ENCODE data around the gene TMEM108.

The TMEM108 gene

DNA sequence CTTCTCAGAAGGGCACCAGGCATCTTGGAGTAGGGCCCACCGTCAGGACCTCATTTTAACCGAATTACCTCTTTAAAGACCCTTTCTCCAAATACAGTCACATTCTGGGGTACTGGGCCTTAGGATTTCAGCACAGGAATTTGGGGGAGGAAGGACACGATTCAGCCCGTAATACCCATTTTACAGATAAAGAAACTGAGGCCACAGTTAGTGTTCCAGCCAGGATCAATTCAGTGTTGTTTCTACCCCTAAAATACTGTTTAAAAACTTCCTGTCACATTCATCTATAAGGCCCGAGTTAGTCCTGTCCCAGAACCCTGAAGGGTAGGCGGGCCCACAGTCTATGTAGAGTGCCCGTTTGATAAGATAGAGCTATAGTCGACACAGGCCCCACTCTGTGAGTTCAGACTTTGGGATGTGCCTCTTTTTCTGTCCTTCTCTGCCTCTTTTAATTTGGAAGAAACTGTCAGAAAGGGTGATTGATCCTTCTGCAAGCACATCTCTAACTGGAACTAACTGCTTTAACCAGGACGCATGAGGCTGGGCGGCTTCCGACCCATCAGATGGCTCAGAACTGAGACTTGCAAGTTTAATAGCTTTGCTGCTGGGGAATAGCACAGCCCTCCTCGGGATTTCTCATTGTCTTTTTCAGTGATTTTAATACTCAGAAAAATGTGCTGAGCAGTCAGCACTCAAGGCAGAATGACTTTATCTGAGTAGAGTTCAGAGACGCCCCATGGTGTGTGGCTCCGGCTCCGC lies 381.1 kb downstream of the TMEM108 start:
- no peak for DNase-seq (ENCODE audit: low read depth)

DNA sequence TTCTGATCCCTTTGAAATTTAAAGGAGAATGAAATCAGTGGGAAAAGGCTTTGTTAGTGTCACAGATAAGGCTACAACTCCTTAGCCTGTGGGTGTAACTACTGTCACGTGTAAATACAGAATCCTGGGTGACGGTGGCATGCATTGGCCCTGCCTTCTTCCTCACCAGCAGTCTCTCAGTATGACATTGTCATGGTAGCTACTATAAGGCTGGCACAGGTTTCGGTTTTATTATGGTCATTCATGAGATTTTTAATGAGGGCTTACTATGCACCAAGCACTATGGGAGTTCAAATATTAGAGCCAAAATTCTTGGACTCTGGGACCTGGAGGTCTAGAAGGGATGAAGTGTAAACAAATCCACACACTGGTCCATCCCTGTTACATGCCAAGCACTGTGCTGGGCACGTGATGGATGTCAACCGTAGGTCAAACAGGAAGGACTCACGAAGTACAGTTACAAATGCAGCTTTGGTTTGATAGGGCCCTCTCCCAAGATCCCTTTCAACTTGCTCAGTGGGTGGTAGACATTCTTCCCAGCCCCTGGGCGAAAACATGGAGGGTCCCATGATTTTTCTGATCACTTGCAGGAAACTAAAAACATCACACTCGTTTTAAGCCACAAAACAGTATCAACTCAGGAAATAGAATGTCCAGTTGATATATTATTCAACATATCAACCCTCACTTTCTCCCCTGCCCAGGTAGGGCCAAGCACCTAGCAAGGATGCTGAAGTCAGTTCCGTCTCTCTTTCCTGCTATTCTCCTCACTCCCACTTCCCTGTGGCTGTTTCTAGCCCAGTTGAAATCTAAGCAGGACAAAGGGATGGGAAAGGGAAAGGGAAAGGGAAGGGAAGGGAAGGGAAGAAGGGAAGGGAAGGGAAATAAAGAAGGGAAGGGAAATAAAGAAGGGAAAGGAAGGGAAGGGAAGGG lies 387.0 kb downstream of the TMEM108 start:
- no peak for DNase-seq (ENCODE audit: low read depth)

DNA sequence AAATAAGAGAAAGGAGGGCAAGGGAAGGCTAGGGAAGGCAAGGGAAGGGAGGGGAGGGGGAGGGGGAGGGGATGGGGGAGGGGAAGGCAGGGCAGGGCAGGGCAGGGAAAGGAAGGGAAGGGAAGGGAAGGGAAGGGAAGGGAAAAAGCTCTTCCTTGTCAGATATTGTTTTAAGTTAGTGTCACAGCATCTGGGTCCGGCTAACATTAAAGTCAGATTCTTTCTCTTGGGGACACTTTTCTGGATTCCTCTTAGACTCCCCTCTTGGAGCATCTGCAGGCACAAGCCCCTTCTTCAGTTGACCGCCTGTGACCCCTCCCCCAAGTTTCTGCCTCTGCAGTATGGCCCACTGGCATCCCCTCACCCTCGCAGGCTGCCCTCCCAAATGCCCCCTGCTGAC lies 387.7 kb downstream of the TMEM108 start:
- no peak for DNase-seq (ENCODE audit: low read depth)

DNA sequence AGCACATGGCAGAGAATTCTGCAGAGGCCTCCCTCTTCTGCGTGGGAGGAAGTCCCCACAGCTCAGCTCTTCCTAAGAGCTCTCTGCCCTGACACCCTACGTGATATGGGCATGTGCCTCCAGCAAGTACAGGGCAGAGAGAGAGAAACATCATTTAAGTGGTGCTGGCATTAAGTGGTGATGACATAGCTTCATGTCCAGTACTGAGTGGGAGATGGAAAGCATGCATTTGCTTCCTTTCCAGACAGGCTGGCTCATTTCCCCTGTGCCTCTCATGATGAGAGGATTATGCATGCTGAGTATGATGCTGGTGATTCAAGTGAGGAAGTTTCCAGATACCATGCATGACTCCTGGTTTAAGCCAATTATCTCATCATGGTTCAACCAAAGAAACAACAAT lies 388.5 kb downstream of the TMEM108 start:
- peak; percentile 65 for DNase-seq (ENCODE audit: low read depth)

DNA sequence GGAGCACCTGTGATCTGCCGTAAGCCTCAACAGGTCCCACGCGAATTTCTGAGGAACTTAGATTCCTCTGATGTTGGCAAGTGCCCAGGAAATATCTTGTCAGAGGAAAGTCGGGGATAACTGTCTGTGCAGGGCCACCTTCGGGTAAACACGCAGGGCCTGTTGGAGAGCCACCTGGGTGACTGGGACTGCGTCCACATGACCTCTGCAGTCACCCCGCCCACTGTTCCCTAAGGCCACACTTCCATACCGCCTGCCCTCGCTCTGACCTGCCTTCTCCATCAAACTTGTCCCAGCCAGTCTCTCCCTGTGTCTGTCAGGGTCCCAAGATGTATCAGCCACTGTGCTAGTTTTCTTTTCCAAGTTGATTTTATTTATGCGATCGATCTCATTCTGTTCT lies 390.4 kb downstream of the TMEM108 start:
- no peak for DNase-seq (ENCODE audit: low read depth)

DNA sequence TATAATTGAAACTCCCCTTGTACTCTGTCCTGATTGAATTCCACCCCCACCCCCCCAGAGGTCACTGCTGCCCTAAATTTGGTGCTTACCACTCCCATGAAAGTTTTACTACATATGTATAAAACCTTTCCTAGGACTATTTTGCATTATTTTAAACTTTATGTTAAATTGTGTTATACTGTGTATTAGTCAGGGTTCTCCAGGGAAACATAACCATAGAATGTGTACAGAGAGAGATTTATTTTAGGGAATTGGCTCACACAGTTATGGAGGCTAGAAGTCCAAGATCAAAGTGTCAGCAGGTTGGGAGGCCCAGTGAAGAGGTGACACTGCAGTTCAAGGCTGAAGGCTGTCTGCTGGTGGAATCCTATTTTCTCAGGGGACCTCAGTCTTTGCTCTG lies 390.9 kb downstream of the TMEM108 start:
- no peak for DNase-seq (ENCODE audit: low read depth)

DNA sequence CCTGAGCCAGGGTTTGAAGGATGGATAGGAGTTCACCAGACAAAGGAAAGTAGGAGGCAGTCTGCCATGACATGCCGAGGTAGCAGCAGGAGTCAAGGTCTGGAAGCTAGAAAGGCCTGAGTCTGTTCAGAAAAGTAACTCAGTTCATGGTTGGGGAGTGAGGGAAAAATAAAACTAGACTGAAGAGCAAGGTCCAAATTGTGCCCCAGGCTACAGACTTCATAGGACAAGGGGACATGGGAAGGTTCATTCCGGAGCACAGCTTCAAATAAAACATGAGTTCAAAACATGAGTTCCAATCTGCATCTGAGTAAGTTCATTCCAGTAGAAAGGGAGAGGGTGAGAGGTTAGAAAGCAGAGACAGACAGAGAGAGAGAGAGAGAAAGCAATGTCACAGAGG lies 401.4 kb downstream of the TMEM108 start:
- no peak for DNase-seq (ENCODE audit: low read depth)

DNA sequence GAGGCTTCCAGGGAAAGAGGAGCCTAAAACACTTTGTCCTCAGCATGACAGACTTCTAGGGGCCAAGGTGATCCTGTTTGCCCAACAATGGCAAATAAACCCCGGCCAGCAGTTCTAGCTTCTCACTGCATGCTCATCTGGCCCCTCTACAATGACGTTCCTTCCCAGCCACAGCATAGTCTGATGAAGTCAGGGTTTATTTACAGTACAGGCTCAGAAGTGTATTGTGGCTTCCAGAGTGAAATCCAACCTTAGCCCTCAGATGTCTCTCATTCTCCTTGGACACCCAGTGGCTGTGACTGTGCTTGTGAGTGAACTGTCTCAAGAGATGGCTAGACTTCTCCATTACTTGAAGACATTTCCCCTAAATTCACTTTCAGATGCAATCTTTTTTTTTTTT lies 402.5 kb downstream of the TMEM108 start:
- peak; percentile 26 for DNase-seq (ENCODE audit: low read depth)

DNA sequence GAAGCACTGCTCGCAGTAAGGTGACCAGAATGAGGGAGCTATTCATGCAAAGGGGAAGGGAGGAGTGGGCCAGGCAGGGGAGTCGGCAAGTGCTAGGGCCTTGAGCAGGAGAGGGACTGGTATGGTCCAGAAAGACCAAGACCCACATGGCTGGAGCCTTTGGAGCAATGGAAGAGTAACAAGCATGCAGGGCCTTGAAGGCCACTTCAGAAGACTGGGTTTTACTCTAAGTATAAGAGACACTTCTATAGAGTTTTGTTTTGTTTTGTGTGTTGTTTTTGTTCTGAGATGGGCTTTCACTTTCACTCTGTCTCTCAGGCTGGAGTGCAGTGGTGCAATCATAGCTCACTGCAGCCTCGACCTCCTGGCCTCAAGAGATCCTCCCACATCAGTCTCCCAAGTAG lies 403.7 kb downstream of the TMEM108 start:
- peak; percentile 38 for DNase-seq (ENCODE audit: low read depth)

DNA sequence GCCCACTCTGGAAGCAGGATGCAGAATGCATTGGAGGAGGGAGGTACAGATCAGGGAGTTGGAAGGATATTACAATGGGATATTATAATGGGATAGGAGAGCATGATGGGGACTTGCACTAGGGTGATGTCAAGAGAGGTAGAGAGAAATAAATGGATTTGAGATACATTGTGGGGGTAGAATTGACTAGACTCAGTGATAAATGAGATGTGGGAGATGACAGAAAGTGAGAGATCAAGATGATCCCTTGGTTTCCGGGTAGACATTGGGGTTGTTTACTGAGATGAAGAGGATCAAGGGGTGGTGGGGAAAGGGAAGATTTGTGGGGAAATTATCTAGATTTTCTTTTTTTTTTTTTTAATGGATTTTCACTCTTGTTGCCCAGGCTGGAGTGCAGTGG lies 404.3 kb downstream of the TMEM108 start:
- no peak for DNase-seq (ENCODE audit: low read depth)

DNA sequence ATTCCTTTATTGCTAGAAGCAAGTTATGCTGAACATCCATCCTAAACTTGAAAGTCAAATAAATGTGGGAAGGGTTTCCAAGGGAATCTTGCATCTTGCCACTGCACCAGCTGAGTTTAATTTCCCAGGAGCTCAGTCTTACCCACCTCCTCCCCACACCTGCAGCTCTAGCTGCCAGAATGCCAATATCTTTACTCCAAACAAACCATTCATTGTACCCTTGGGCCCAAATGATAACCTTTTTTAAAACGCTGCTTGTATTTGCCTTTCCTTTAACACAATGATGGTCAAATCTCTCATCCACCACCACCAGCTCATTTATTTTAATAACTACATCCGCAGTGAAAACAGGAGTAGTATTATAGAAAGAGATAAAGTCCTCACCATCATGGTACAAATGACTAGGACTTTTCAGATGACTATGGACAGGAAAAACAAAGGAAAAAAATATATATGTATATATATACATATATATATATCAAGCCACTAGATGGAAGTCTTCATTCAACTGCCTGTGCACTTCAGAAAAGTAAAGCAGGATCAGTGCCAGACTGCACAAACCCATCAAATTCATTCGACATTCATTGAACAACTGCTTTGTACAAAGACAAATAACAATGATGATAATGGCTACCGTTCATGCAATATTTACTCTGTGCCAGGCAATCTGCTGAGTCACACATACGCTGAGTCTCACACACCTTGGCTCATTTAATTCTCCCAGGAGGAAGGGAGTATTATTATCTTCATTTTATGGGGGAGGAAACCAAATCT lies 405.6 kb downstream of the TMEM108 start:
- peak; percentile 37 for DNase-seq (ENCODE audit: low read depth)

DNA sequence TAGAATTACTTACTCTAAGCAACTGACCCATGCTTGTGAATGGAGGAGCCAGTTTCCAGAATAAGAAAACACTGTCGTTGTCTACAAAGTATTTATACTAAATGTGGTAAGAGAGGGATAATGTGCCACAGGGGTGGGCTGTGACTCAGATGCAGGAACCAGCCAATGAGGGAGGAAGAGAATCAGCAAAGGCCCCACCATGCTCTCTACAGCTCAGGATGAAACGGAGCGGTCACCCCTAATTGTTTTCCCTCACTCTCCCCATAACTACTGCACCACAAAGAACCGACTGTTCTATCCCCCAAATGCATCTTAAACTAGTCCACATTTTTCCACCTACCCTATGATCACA lies 406.2 kb downstream of the TMEM108 start:
- DNase-seq (ENCODE audit: low read depth), result no peak

DNA sequence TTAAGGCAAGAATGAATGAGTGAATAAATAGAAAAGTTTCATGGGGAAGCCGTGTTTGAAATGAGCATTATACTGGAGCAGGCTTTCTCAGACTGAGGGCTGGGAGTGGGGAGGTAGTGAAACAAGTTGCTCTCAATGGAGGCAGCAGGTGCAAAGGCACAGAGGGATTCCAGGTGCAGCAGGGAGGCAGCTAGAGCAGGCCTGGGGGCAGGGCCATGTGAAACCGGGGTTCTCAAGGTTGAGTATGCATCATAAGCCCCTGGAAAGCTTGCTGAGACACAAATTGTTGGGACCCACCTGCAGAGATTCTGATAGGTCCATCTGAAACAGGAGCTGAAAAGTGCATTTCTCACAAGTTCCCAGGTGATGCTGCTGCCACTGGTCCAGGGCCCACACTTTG lies 406.9 kb downstream of the TMEM108 start:
- no peak for DNase-seq (ENCODE audit: low read depth)
